MM.1S (cell line): ENCODE data around the gene GCNT1.

ENCODE experiments used
- EZH2phosphoT487 ChIP-seq: fragments of 300-600 bp; sonication (generic); IDR thresholded peaks from 2 replicates; pipeline ENCODE4 v1.6.1; 2018; ENCODE audit warnings: antibody characterized with exemption, low read length
- TF ChIP-seq, protein P1 (sequence below): fragments of 300-600 bp; sonication (generic); IDR thresholded peaks from 2 replicates; pipeline ENCODE4 v1.5.1; 2016; ENCODE audit warnings: antibody characterized with exemption, low read length, mixed read lengths

GRCh38 chr9:76415731-76416130, 43.3 kb upstream of the GCNT1 start:
- TF ChIP-seq, protein P1, sequence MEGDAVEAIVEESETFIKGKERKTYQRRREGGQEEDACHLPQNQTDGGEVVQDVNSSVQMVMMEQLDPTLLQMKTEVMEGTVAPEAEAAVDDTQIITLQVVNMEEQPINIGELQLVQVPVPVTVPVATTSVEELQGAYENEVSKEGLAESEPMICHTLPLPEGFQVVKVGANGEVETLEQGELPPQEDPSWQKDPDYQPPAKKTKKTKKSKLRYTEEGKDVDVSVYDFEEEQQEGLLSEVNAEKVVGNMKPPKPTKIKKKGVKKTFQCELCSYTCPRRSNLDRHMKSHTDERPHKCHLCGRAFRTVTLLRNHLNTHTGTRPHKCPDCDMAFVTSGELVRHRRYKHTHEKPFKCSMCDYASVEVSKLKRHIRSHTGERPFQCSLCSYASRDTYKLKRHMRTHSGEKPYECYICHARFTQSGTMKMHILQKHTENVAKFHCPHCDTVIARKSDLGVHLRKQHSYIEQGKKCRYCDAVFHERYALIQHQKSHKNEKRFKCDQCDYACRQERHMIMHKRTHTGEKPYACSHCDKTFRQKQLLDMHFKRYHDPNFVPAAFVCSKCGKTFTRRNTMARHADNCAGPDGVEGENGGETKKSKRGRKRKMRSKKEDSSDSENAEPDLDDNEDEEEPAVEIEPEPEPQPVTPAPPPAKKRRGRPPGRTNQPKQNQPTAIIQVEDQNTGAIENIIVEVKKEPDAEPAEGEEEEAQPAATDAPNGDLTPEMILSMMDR, result no peak
- TF ChIP-seq EZH2phosphoT487, result no peak
